Motor neuron (in vitro differentiated cells): ENCODE measurements around the gene MDM2. TPM values are rescaled to one million over a fixed set of nuclear protein-coding genes. Genes with fewer than 3 reads are reported as not detected.
"Not testable (repeated sequence)": the region's sequence is repeated elsewhere in the genome, so short reads cannot be mapped to it uniquely, and the experiment has no call there.

Experiments
- ATAC-seq, 8 experiments: fragments of 200-7000 bp; cut with Tn5 transposase; replicated peaks in 6 of 8; 2 replicates each; pipeline ENCODE4 v1.8.0; 2021; ENCODE audit warnings: mild to moderate bottlenecking in 8 of 8, moderate library complexity in 8 of 8
- H3K27ac ChIP-seq, 2 donors: fragments of 250-450 bp; sonication (Bioruptor Pico); 2 replicates each; pipeline ENCODE4 v1.9.0; 2021; ENCODE audit warnings: antibody characterized with exemption in 2 of 2, mild to moderate bottlenecking in 2 of 2, moderate library complexity in 1 of 2
- H3K4me1 ChIP-seq, 2 donors: fragments of 250-450 bp; sonication (Bioruptor Pico); replicated peaks in 1 of 2; 2 replicates each; pipeline ENCODE4 v1.6.1; 2021; ENCODE audit warnings: antibody characterized with exemption in 2 of 2, mild to moderate bottlenecking in 2 of 2, moderate library complexity in 1 of 2
- H3K4me3 ChIP-seq, 5 donors: fragments of 250-450 bp; sonication (Bioruptor Pico); 2 replicates each; pipeline ENCODE4 v1.9.0; 2021; ENCODE audit warnings: antibody characterized with exemption in 5 of 5, mild to moderate bottlenecking in 5 of 5, moderate library complexity in 4 of 5
- WGBS, 10 experiments: fragments of 450-650 bp; shearing (Covaris generic); methylation state at CpG; one replicate each; pipeline ENCODE4 v1.0.0; 2022; 5-methylcytosine and 5-hydroxymethylcytosine counted together
- in situ Hi-C, 9 experiments: fragments of 400-800 bp; cut with MboI; loops; one replicate each; pipeline ENCODE4 v1.15.0; 2021; ENCODE audit warnings: low sequenced_read_pairs in 9 of 9, low pct_unique_long_range_greater_than_20kb in 2 of 9; ENCODE audit not compliant: unreplicated experiment in 9 of 9
- total RNA-seq, 8 experiments: library from RNA; unstranded; fragments of 300-600 nt; gene quantifications; 2 replicates each; pipeline versions ENCODE4 v1.2.3 to v1.2.4, GENCODE V29; 2022

MDM2 gene
- total RNA-seq, 8 experiments from 2014 or later = 33.6 to 384 (median 99.5) TPM

- H3K27ac ChIP-seq, H3K4me3 ChIP-seq, H3K4me1 ChIP-seq, in situ Hi-C loops, ATAC-seq: not testable (repeated sequence)
- WGBS, 10 experiments = 39 to 100% (median 96%) methylated on average over 1 to 12 of the region's 19 CpGs
Observed at GRCh38 chr12:68802911-68803651, 4.9 kb upstream of the MDM2 start.

GRCh38 chr12:68803948-68804656 is 3.9 kb upstream of the MDM2 start:
- WGBS, 10 experiments = 71 to 100% (median 88%) methylated on average over 1 to 4 of the region's 5 CpGs; no CpG with 5 or more reads in 3 of the 10 experiments
- Histone ChIP-seq H3K4me3 (no peak overlapping the region), H3K4me1 (no peaks in the 10 kb centered on the region), H3K27ac (no peak overlapping the region)
- no peak for ATAC-seq
- in situ Hi-C loops = no loop called here

- Histone ChIP-seq H3K27ac (no peak overlapping the region), H3K4me3 (no peak overlapping the region), H3K4me1 (no peaks in the 10 kb centered on the region)
- WGBS, 10 experiments = 78 to 100% (median 92%) methylated on average over 3 to 20 of the region's 32 CpGs; no CpG with 5 or more reads in 1 of the 10 experiments
- no peak for ATAC-seq
- in situ Hi-C loops = no loop called here
Observed at GRCh38 chr12:68804657-68805591, 3.1 kb upstream of the MDM2 start.

GRCh38 chr12:68805592-68806120 is 2.3 kb upstream of the MDM2 start:
- H3K4me3 ChIP-seq = no peak overlapping the region
- H3K27ac ChIP-seq = no peak overlapping the region
- no peak for ATAC-seq
- in situ Hi-C loops = no loop called here
- H3K4me1 ChIP-seq = no peaks in the 10 kb centered on the region
- WGBS, 10 experiments = 73 to 94% (median 89%) methylated on average over 3 to 7 of the region's 7 CpGs

- H3K4me1 ChIP-seq = no peaks in the 10 kb centered on the region
- no peak for ATAC-seq
- WGBS, 10 experiments = 57 to 100% (median 89%) methylated on average over 3 to 16 of the region's 18 CpGs
- no peak overlapping the region for H3K27ac ChIP-seq
- in situ Hi-C loops = no loop called here
- H3K4me3 ChIP-seq = peak overlapping the region in 2 of 5 donors; percentile 59 to 78
Observed at GRCh38 chr12:68806488-68807237, 1.3 kb upstream of the MDM2 start.

- ATAC-seq, H3K4me1 ChIP-seq, in situ Hi-C loops: not testable (repeated sequence)
- Histone ChIP-seq H3K4me3 (peak overlapping the region; percentile 59 to 89 (median 82)), H3K27ac (peak overlapping the region; percentile 9 to 61)
- 0 to 63% (median 34%) methylated on average over 2 to 8 of the region's 10 CpGs; no CpG with 5 or more reads in 3 of the 10 experiments for WGBS, 10 experiments
Observed at GRCh38 chr12:68807274-68807575, 752 bp upstream of the MDM2 start.

GRCh38 chr12:68808388-68809189 is 612 bp downstream of the MDM2 start:
- 0 to 20% (median 0%) methylated on average over 1 to 13 of the region's 61 CpGs; no CpG with 5 or more reads in 2 of the 10 experiments for WGBS, 10 experiments
- in situ Hi-C loops = no loop called here

GRCh38 chr12:68809190-68810026 is 1.4 kb downstream of the MDM2 start:
- no peak for ATAC-seq
- H3K27ac ChIP-seq = peak overlapping the region in 1 of 2 donors; percentile 99
- 50 to 78% (median 63%) methylated on average over 6 to 12 of the region's 12 CpGs for WGBS, 10 experiments
- peak overlapping the region; percentile 59 to 89 (median 82) for H3K4me3 ChIP-seq
- in situ Hi-C loops = no loop called here
- H3K4me1 ChIP-seq = no peaks in the 10 kb centered on the region

More at GRCh38 chr12:68808388-68809189, 612 bp downstream of the MDM2 start:
- H3K27ac ChIP-seq = peak overlapping the region; percentile 94 to 99
- H3K4me3 ChIP-seq = peak overlapping the region; percentile 59 to 89 (median 82)
- ATAC-seq = peak; percentile 52 to 68 (median 60)
- no peaks in the 10 kb centered on the region for H3K4me1 ChIP-seq

- ATAC-seq, H3K4me3 ChIP-seq, H3K4me1 ChIP-seq, H3K27ac ChIP-seq, in situ Hi-C loops: not testable (repeated sequence)
- 93 to 100% (median 96%) methylated on average over 1 to 13 of the region's 13 CpGs; no CpG with 5 or more reads in 3 of the 10 experiments for WGBS, 10 experiments
Observed at GRCh38 chr12:68810027-68810389, 2.0 kb downstream of the MDM2 start.

GRCh38 chr12:68811573-68811972 is 3.6 kb downstream of the MDM2 start:
- H3K4me3 ChIP-seq, ATAC-seq, H3K4me1 ChIP-seq, in situ Hi-C loops, H3K27ac ChIP-seq: not testable (repeated sequence)
- 41 to 100% (median 88%) methylated on average over 2 to 5 of the region's 6 CpGs; no CpG with 5 or more reads in 2 of the 10 experiments for WGBS, 10 experiments
